ENCODE results near the gene NR6A1. TPM values are rescaled to one million over a fixed set of nuclear protein-coding genes. Genes with fewer than 3 reads are reported as not detected.

Gene NR6A1
- polyA plus RNA-seq, 4 donors, result 0.66 to 1.9 (median 1.3) TPM

DNA sequence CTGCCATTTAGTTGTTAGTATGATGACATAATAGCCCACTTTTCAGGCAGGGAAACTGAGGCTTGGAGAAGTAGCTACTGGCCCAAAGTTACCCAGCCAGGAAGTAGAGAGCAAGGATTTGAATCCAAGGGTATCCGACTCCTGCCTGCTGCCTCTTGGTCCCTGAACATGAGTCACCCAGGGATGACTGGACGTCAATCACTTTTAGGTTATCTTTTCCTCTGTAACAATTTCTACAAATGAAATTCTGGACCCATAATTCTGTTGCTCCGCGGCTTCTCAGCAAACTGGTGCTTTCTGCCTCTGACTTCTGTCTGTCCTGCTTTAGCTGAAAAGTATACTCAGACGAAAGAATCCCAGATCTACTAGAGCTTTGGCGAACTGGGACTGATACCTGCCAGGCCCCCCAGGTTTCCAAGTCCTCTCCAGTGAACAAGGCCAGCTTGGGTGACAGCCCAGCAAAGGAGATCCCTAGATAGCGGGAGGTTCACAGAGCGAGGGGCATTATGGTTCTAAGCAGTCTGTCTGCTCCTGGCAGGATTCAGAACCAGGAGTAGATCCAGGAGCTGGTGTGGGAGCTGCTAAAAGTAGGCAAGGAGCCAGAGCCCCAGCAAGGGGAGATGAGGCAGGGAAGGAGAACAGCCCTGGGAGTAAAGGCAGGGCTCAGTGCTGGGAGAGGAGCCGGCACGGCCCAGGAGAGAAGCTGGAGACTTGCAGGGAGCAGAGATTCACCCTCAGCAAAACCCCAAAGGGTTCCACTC is 26.4 kb upstream of the NR6A1 start:
- no peak for DNase-seq (ENCODE audit: low read depth in 4 of 4, low spot score in 2 of 4)

DNA sequence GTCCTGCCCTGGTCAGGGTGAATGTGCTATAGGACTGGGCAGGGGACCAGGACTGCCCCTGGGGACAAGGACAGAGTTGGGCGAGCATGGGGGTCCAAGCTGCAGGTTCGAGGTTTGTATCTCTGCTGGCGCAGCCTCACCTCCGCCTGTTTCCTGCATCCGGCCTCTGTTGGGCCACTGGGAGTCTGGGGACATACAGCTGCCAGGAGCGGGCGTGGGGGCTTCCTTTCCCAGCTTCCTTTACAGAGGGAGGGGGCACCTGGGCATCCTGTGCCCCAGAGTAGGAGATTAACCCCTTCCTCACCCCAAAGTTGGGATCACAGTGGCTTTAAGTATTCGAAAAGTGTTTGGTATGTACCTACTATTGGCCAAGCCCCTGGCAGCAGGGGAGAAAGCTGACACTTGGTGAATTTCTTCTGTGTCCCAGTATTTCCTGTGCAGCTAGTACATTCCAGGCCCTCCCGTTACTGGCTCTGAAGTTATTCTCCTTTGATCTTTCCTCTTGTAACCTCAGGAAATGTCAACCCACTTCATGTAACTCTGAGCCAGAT is 24.8 kb upstream of the NR6A1 start:
- no peak for DNase-seq (ENCODE audit: low read depth in 4 of 4, low spot score in 2 of 4)

DNA sequence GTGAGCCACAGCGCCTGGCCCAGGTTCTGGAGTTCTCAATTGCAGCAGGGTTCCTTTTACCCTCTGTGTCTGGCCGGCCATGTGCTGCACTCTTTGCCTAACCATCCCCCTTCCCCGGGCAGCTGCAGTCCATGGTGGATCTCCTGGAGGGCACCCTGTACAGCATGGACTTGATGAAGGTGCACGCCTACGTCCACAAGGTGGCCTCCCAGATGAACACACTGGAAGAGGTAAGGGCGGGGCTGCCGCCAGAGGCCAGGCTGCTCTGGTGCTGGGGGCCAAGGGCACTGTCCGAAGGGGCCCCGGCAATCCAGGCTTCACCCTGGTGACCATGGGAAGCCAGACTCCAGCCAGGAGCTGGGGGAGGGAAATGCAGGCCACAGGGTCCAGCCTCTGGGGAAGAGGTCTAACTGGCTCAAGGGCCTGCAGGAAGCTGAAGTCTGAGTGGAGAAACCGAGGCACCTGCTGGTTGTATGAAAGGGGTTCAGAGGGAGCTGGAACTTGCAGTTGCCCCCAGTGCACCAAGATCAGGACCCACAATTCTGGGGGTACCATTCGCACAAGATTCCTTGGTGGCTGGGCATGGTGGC is 23.9 kb upstream of the NR6A1 start:
- DNase-seq (ENCODE audit: low read depth in 4 of 4, low spot score in 2 of 4), result no peak

DNA sequence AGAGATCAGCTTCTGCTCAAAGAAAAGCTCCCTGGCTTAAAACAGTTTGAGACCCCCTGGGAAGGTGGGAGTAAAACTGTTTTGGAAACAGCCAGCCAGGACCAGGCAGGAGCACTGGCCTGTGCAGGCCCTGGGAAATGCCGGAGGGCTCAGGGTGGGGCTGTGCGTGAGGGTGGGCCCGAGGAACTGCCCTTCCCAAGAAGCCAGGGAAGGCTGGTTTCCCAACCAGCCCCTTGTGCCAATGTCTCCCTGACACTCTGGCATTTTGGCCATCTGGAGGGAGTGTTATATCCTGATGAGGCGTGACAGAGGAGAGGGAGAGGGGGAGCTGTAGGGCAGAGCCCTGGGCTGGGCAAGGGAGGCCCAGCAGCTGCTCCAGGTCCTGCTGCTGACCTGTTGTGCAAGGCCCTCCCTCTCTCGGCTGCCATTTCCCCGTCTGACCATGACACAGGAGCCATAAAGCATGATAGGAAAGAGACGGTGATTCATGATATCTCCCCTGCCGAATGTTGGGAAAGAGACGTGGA is 22.0 kb upstream of the NR6A1 start:
- no peak for DNase-seq (ENCODE audit: low read depth in 4 of 4, low spot score in 2 of 4)

DNA sequence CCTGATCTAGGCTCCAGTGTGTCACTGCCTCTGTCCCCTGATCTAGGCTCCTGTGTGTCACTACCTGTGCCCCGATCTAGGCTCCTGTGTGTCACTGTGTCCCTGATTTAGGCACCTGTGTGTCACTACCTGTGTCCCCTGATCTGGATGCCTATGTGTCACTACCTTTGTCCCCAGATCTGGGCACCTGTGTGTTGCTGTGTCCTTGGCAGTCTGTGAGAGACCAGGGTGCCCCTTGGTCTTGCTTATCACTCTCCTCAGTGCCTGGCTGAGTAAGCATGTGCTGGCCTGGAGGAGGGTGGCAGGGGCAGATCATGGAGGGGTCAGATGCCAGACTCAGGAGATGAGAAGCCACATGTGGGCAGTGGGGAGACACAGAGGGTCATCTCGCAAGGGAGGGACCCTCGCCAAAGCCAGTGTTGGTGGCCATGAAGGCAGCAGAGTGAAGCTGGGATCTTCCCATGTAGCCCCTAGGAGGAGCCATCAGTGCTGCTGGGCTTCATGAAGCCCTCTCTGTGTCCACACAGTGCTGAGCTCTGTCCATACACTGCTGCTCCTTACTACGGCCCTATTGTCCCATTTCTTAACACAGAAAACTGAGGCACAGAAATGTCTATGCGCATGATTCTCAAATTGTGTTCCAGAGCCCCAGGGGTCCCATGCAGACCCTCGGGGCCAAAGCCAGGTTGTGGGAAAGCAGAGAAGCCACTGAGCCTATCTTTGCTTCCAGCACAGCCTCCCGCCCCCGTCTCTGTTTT is 21.3 kb upstream of the NR6A1 start:
- DNase-seq (ENCODE audit: low read depth in 4 of 4, low spot score in 2 of 4), result no peak

DNA sequence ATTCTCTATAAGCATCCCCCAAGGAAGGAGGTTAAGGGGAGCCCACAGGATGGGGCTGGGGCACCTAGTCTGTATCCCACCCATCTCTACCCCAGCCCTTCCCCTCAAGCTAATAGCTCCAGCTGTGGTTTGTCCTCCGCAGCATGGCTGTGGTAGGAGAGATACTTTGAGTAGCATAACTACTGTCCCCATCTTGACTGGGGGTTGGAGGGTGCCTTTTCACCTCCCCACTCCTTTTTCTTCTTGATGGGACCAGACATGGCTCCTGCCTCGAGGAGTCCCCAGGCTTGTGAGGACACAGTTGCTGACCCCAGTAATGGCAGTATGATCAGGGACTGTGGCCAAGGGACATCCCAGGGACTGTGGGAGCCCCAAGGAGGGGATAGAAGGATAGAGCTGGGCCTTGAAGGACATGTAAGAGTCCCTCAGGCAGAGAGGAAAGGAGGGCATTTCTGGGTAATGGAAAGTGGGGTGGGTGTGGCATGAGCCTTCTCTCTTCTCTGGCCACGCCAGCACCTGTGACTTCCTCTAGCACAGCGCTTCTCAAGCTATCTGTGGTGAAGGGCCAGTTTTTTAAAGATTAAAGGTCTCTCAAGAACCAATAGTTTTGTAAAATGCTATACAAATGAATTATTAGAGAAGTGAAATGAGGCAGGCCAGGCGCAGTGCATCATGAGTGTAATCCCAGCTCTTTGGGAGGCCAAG is 19.8 kb upstream of the NR6A1 start:
- DNase-seq (ENCODE audit: low read depth in 4 of 4, low spot score in 2 of 4), result no peak

DNA sequence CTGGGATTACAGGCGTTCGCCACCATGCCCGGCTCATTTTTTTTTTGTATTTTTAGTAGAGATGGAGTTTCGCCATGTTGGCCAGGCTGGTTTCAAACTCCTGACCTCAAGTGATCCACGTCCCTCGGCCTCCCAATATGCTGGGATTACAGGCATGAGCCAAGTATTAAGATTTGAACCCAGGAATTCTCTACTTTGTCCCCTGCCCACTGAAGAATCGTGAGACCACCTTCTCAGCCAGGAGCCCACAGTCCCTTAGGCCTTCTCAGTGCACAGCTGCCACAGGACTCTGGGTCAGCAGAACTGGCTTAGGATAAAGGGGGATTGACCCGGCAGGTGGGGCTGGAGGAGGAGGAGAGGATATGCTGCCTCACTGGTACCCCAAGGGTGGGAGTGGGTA is 19.2 kb upstream of the NR6A1 start:
- DNase-seq (ENCODE audit: low read depth in 4 of 4, low spot score in 2 of 4), result no peak

DNA sequence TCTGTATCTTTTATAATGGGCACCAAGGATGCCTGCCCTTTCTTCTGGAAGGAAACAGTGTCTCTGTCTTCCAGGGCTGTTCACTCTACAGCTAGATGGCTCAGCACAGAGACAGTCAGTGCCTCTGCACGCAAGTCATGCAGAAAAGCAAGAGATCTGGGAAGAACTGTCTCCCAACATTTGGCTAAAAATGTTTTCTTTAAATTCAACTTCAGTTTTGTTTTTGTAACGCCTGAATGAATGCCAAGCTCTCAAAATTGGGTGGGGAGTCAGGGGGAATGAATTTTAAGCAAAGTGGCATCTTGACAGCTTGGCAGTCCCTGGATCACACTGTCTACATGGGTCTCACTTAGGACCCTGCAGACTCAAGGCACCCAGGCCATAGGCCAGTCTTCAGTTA is 18.4 kb upstream of the NR6A1 start:
- DNase-seq (ENCODE audit: low read depth in 4 of 4, low spot score in 2 of 4), result no peak

DNA sequence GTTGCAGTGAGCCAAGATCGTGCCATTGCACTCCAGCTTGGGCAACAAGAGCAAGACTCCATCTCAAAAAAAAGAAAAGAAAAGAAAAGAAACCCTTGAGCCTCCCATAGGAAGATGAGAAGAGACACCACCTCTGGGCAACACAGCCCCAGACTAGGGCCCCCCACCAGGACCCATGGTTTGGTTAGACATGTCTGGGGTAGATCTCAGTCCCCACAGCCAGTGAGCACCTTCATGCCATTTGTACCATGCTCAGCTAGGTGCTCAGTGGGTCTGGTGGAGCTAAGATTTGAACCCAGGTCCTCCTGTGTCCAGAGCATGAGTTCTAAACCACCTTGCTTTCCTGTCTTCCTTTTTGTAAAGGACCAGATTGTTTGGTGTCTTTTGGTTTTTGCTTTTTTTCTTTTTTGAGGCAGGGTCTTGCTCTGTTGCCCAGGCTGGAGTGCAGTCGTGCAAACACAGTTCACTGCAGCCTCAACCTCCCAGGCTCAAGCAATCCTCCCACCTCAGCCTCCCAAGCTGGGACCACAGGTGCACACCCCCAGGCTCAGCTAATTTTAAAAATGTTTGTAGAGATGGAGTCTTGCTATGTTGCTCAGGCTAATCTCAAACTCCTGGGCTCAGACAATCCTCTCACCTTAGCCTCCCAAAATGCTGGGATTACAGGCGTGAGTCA is 17.6 kb upstream of the NR6A1 start:
- no peak for DNase-seq (ENCODE audit: low read depth in 4 of 4, low spot score in 2 of 4)

DNA sequence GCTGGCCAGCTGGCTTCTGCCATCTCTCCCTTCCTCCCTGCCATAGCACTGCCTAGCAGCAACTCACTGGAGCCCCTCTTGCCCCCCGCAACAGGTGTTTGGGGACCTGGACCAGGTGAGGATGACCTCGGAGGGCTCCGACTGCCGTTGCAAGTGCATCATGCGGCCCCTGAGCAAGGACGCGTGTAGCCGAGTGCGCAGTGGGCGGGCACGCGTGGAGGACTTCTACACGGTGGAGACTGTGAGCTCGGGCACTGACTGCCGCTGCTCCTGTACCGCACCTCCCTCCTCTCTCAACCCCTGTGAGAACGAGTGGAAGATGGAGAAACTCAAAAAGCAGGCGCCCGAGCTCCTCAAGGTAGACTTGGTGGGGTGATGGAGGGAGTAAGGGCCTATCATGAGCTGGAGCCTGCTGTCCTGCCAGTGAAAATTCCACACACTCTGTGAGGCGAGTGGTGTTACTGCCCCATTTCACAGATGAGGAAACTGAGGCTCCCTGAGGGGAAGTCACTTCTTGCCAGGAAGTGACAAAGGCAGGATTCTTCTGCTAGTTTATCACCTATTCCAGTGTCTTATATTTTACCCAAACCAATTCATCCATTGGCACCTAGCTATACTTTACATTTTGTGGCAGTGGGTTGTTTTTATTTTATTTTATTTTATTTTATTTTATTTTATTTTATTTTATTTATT is 15.9 kb upstream of the NR6A1 start:
- no peak for DNase-seq (ENCODE audit: low read depth in 4 of 4, low spot score in 2 of 4)

DNA sequence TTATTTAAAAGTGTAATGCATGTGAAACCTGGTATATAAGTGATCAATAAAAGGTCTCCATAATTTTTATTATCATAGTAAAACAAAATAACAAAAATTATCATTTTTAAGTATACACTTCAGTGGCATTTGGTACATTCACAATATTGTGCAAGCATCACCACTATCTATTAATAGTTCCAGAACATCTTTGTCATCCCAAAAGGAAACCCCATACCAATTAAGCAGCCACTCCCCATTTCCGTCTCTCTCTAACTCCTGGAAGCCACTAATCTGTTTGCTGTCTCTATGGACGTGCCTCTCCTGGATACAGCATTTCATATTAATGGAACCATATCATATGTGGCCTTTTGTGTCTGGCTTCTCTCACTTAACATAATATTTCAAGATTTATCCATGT is 13.4 kb upstream of the NR6A1 start:
- no peak for DNase-seq (ENCODE audit: low read depth in 4 of 4, low spot score in 2 of 4)

DNA sequence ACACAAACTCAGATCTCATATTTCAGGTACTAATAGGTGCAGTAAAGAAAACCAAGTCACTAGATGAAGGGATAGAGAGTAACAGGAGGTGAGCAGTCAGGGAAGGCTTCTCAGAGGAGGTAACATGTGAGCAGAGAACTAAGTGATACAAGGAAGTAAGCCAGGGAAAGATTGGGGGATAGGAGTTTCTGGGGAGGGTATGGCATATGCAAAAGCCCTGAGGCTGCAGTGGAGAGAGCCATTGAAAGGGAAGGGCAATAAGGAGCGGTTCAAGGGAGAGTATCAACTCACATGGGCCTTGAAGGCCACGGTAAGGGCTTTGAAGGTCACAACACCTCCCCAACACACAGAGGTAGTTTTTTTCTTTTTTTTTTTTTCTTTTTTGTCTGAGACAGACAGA is 12.7 kb upstream of the NR6A1 start:
- no peak for DNase-seq (ENCODE audit: low read depth in 4 of 4, low spot score in 2 of 4)

DNA sequence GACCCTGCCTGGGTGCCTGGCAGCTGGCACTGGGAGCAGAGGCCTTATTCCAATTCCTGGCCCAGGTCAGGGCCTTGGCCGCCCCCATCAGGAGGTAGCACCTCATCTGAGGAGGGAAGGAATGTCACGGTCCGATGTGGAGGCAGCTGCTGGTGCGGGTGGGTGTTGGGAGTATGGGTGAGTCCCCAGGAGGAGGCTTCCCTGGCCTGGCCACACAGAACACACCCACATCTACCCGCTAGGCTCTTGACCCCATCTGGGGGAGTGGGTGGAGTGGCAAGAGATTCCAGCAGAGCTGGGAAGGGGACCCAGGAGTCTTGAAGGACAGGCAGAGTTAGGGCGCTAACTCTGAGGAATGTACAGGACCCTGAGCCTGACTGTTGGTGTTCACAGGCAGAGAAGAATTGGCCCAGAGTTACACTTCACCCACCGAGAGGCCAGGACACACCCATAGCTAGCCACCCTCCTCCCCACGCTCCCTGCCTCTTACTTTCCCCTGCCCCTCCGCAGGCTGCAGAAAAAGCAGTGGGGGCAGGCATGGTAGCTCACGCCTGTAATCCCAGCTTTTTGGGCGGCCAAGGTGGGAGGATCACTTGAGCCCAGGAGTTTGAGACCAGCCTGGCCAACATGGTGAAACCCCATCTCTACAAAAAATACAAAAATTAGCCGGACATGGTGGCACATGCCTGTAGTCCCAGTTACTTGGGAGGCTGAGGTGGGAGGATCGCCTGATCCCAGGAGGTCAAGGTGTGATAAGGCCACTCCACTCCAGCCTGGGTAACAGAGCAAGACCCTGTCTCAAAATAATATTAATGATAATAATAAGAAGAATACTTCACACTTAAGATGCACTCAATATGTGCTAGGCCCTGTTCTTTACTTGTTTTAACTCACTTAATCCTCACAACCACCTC is 11.8 kb upstream of the NR6A1 start:
- DNase-seq (ENCODE audit: low read depth in 4 of 4, low spot score in 2 of 4), result no peak

DNA sequence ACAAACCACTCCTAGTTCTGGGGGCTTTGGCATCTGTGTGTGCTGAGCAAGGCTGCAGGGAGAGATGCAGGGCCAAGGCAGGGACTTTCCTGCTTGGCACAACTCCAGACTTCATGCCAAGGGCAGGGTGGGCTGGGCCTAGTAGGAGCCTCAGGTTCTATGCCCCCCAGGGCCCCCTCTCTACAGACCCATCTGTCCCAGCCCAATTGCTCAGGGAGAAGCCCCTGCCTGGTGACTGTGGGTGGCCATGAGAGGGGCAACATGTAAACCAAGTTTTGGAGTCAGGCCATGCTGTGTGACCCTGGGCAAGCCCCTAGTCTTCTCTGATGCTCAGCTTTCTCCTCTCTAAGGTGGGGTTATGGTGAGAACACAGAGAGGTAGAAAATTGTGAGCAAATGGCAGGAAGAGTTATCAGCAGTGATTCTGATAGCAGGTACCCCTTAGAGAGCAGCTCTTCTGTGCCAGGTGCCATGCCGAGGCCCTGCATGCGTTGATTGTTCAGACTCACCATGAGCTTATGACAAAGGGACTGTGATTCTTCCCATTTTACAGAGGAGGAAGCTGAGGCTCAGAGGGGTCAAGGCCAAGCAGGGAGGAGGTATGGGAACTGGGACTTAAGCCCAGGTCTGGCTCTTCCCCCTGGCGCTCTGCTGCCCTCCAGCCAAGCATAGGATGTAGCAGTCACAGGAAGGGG is 11.0 kb upstream of the NR6A1 start:
- DNase-seq (ENCODE audit: low read depth in 4 of 4, low spot score in 2 of 4), result no peak

DNA sequence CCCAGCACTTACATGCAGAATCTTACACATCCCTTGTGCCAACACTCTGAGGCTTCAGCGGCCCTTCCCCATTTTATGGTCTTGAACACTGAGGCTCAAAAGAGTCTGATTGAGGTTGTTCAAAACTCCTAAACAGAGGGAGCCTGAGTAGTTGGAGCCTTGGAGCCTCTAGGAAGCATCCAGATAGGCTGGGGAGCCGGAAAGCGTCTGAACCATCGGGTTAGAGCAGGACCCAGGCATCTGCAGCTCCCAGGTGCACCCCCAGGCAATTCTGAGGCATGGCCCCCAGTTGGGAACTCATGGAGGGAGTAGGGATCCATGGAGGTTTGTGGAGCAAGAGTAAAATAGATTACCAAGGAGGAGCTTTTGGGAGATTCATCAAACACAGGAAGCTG is 9.6 kb upstream of the NR6A1 start:
- DNase-seq (ENCODE audit: low read depth in 4 of 4, low spot score in 2 of 4), result no peak

DNA sequence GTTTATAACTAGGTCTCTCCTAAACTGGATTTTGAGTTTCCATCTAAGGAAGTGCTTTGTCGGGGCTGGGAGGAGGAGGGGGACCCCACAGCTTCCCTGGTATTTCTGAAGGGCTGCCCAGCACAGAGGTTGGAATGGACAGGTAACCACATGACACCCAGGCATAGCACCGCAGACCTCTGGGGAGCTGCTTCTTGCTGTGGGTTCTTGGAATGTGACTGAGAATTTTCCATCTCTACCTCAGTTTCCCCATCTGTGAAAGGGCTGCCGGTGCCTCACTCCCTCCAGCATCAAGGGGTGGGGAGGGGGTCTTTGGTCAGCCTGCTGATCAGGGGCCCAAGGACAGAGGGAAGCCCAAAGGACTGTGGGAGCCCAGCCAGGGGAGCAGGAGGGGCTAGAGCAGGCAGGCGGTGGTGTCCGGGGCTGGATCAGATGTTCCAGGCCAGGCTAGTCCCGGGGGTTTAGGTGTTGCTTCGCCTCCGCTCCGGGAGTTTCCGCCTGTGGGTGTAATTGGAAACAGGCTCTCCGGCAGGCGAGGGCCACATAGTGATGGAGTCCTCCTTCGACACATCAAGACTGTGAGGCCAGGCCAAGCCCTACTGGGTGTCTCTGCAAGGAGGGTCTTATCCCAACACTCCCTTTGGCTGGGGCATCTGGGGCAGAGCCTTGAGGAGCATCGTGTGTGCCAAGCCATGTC is 9.1 kb upstream of the NR6A1 start:
- no peak for DNase-seq (ENCODE audit: low read depth in 4 of 4, low spot score in 2 of 4)

DNA sequence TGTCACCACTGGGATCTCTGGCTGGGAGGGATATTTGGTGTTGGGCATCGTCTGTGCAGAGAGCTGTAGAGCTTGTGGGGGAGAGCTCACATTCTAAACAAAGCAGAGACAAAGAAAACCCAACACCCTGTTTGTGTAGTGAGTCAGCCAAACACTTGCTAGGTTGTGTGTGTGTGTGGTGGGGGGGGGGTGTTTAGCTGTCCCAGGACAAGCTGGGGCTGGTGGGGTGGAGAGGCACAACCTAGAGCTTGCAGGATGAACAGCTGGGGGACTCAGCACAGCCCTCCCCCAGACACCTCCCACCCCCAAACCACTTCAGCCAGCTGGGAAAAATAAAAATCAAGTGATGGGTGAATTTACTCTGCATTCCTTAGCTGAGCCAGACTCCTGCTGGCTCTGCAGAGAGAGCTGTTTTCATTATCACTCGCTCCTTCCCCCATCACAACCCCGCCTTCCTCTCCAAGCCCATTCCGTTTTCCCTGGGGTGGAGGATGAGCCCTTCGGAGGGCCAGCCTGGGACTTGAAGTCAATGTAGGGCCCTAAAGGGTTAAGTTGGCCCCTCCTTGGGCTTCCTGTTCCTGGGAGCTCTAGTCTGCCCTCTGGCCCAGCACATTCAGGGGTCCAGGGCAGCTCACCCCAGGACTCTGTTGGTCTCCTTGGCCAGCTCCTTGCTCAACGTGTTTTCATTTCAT is 8.4 kb upstream of the NR6A1 start:
- no peak for DNase-seq (ENCODE audit: low read depth in 4 of 4, low spot score in 2 of 4)
